Aorta (tissue), 5 donors: ENCODE data around the gene DYSF. TPM values are rescaled to one million over a fixed set of nuclear protein-coding genes. Genes with fewer than 3 reads are reported as not detected.

ENCODE experiments used
- ATAC-seq: fragments of 200-7000 bp; cut with Tn5 transposase; one replicate; pipeline ENCODE4 v1.9.1; 2022; ENCODE audit warnings: moderate library complexity; ENCODE audit not compliant: low FRiP score
- DNase-seq, 2 donors: peaks; one replicate each; pipeline ENCODE4 v3.0.0-alpha.2; 2020
- H3K27ac ChIP-seq, 2 donors: one replicate each; pipeline ENCODE4 v1.5.1; 2013; ENCODE audit warnings: low read length in 2 of 2, mild to moderate bottlenecking in 2 of 2, moderate library complexity in 2 of 2, control low read depth in 1 of 2, inconsistent platforms in 1 of 2, low read depth in 1 of 2
- H3K27me3 ChIP-seq, 2 donors: one replicate each; pipeline ENCODE4 v1.6.1; 2013; ENCODE audit warnings: control low read depth in 1 of 2, low read length in 1 of 2, mild to moderate bottlenecking in 1 of 2, moderate library complexity in 1 of 2; ENCODE audit not compliant: insufficient read depth in 2 of 2, control insufficient read depth in 1 of 2
- H3K36me3 ChIP-seq, 2 donors: one replicate each; pipeline ENCODE4 v1.6.1; 2013; ENCODE audit warnings: control low read depth in 1 of 2, low read length in 1 of 2, mild to moderate bottlenecking in 1 of 2; ENCODE audit not compliant: insufficient read depth in 2 of 2, control insufficient read depth in 1 of 2
- H3K4me1 ChIP-seq, 2 donors: one replicate each; pipeline ENCODE4 v1.6.1; 2013; ENCODE audit warnings: low read length in 2 of 2, control low read depth in 1 of 2, mild to moderate bottlenecking in 1 of 2, moderate library complexity in 1 of 2; ENCODE audit not compliant: insufficient read depth in 2 of 2, control insufficient read depth in 1 of 2
- H3K4me3 ChIP-seq, 2 donors: one replicate each; pipeline ENCODE4 v1.5.1; 2013; ENCODE audit warnings: low read length in 2 of 2, control low read depth in 1 of 2, mild to moderate bottlenecking in 1 of 2
- H3K9me3 ChIP-seq: one replicate; pipeline ENCODE4 v1.6.1; 2013; ENCODE audit warnings: mild to moderate bottlenecking, low read length; ENCODE audit not compliant: control insufficient read depth
- WGBS, 2 donors: extraction: QIAGEN DNeasy Blood & Tissue Kit; methylation state at CpG; one replicate each; pipeline ENCODE4 v1.1.7; 2013; 5-methylcytosine and 5-hydroxymethylcytosine counted together
- intact Hi-C, 2 donors: fragments of 100-400 bp; cut with DNase I; formaldehyde crosslinking; loops; one replicate each; pipeline versions ENCODE4 v1.14.2 to v1.15.0; 2022
- polyA plus RNA-seq, 2 donors: library from polyadenylated mRNA; stranded (reverse); fragments of 200-250 nt; gene quantifications; one replicate each; pipeline ENCODE4 v1.2.3, GENCODE V29; 2013
- total RNA-seq, 2 donors: library from RNA; stranded (reverse); fragmentation: NEBNext Ultra II Directional; extraction: Animal tissue kit (Norgen Biotek cat#: 25700); gene quantifications; one replicate each; pipeline ENCODE4 v1.2.1, GENCODE V29; 2021
- donor health status: healthy with polysubstance abuse.
- donor health status: Bipolar disorder and iron deficiency.
- donor health status: DM: no; HTN: no; CAD: no.
- donor health status: DM: no; HTN: no; CAD: no.
- donor health status: DM: yes; HTN: yes; CAD: no.

DYSF gene
- total and polyA plus RNA-seq, 4 donors = 3.1 to 28.8 (median 17.5) TPM

GRCh38 chr2:71576541-71576940 is 123.2 kb downstream of the DYSF start:
- H3K36me3 ChIP-seq = no peaks in the 10 kb centered on the region
- no peaks in the 10 kb centered on the region for H3K4me1 ChIP-seq
- H3K27ac ChIP-seq = no peak overlapping the region
- WGBS, 2 donors = 46 to 52% methylated on average over 16 of the region's 16 CpGs
- H3K4me3 ChIP-seq = no peak overlapping the region
- H3K9me3 ChIP-seq = no peaks in the 10 kb centered on the region
- DNase-seq = no peak
- intact Hi-C loops = no loop called here
- ATAC-seq = peak; percentile 11
- H3K27me3 ChIP-seq = no peaks in the 10 kb centered on the region

GRCh38 chr2:71577209-71577608 is 123.8 kb downstream of the DYSF start:
- Histone ChIP-seq H3K27ac (no peak overlapping the region), H3K9me3 (no peaks in the 10 kb centered on the region), H3K4me1 (no peaks in the 10 kb centered on the region), H3K4me3 (no peak overlapping the region), H3K27me3 (no peaks in the 10 kb centered on the region), H3K36me3 (no peaks in the 10 kb centered on the region)
- intact Hi-C loops = no loop called here
- DNase-seq (no peak), ATAC-seq (no peak)
- whole genome bisulfite sequencing, 2 donors = 95% methylated on average over 3 of the region's 3 CpGs

- H3K4me1 ChIP-seq = no peaks in the 10 kb centered on the region
- peak; percentile 53 for ATAC-seq
- intact Hi-C loops = no loop called here
- H3K9me3 ChIP-seq = no peaks in the 10 kb centered on the region
- no peak overlapping the region for H3K4me3 ChIP-seq
- no peaks in the 10 kb centered on the region for H3K27me3 ChIP-seq
- DNase-seq = peak; percentile 81 to 91
- H3K36me3 ChIP-seq = no peaks in the 10 kb centered on the region
- WGBS, 2 donors = 30 to 32% methylated on average over 20 of the region's 20 CpGs
- peak overlapping the region in 1 of 2 donors; percentile 64 for H3K27ac ChIP-seq
Measured at GRCh38 chr2:71578767-71579342, 125.5 kb downstream of the DYSF start.

GRCh38 chr2:71581026-71581425 is 127.7 kb downstream of the DYSF start:
- DNase-seq (no peak), ATAC-seq (no peak)
- no peak overlapping the region for H3K4me3 ChIP-seq
- no peak overlapping the region for H3K27ac ChIP-seq
- no peaks in the 10 kb centered on the region for H3K36me3 ChIP-seq
- no peaks in the 10 kb centered on the region for H3K27me3 ChIP-seq
- no peaks in the 10 kb centered on the region for H3K4me1 ChIP-seq
- no peaks in the 10 kb centered on the region for H3K9me3 ChIP-seq
- intact Hi-C loops = no loop called here
- WGBS, 2 donors = 90% methylated on average over 10 of the region's 10 CpGs

GRCh38 chr2:71583876-71584275 is 130.5 kb downstream of the DYSF start:
- H3K9me3 ChIP-seq = no peaks in the 10 kb centered on the region
- H3K27ac ChIP-seq = no peak overlapping the region
- no peaks in the 10 kb centered on the region for H3K4me1 ChIP-seq
- WGBS, 2 donors = 52 to 59% methylated on average over 7 of the region's 7 CpGs
- ATAC-seq = no peak
- intact Hi-C loops = no loop called here
- H3K36me3 ChIP-seq = no peaks in the 10 kb centered on the region
- no peaks in the 10 kb centered on the region for H3K27me3 ChIP-seq
- H3K4me3 ChIP-seq = no peak overlapping the region
- DNase-seq = no peak

GRCh38 chr2:71586471-71586870 is 133.1 kb downstream of the DYSF start:
- ATAC-seq (no peak), DNase-seq (no peak)
- H3K27ac ChIP-seq = no peak overlapping the region
- no peak overlapping the region for H3K4me3 ChIP-seq
- no peaks in the 10 kb centered on the region for H3K4me1 ChIP-seq
- H3K9me3 ChIP-seq = no peaks in the 10 kb centered on the region
- intact Hi-C loops = no loop called here
- 90 to 91% methylated on average over 8 of the region's 8 CpGs for WGBS, 2 donors
- H3K36me3 ChIP-seq = no peaks in the 10 kb centered on the region
- no peaks in the 10 kb centered on the region for H3K27me3 ChIP-seq

GRCh38 chr2:71587509-71588073 is 134.2 kb downstream of the DYSF start:
- intact Hi-C loops = no loop called here
- Histone ChIP-seq H3K27ac (no peak overlapping the region), H3K4me3 (no peak overlapping the region), H3K27me3 (no peaks in the 10 kb centered on the region), H3K4me1 (no peaks in the 10 kb centered on the region), H3K36me3 (no peaks in the 10 kb centered on the region), H3K9me3 (no peaks in the 10 kb centered on the region)
- DNase-seq = no peak
- 95 to 99% methylated on average over 4 of the region's 4 CpGs for WGBS, 2 donors
- ATAC-seq = no peak

- intact Hi-C loops = no loop called here
- no peak for ATAC-seq
- Histone ChIP-seq H3K36me3 (no peaks in the 10 kb centered on the region), H3K4me1 (no peaks in the 10 kb centered on the region), H3K4me3 (no peak overlapping the region), H3K27me3 (no peaks in the 10 kb centered on the region), H3K27ac (no peak overlapping the region), H3K9me3 (no peaks in the 10 kb centered on the region)
- WGBS, 2 donors = 80 to 81% methylated on average over 10 of the region's 10 CpGs
- DNase-seq = no peak
Measured at GRCh38 chr2:71588497-71589170, 135.3 kb downstream of the DYSF start.

- H3K36me3 ChIP-seq = no peaks in the 10 kb centered on the region
- no peak for ATAC-seq
- H3K4me3 ChIP-seq = no peak overlapping the region
- WGBS, 2 donors = 97 to 98% methylated on average over 10 of the region's 10 CpGs
- intact Hi-C loops = no loop called here
- H3K27ac ChIP-seq = no peak overlapping the region
- DNase-seq = no peak
- H3K27me3 ChIP-seq = no peaks in the 10 kb centered on the region
- H3K4me1 ChIP-seq = no peaks in the 10 kb centered on the region
- H3K9me3 ChIP-seq = no peaks in the 10 kb centered on the region
Measured at GRCh38 chr2:71589763-71590162, 136.4 kb downstream of the DYSF start.
